SK-N-SH treated with all-trans-retinoic acid at 6 μM for 48 hours (cell line): ENCODE data around the gene CRIP3.
"Not testable (repeated sequence)": the region's sequence is repeated elsewhere in the genome, so short reads cannot be mapped to it uniquely, and the experiment has no call there.

Experiments
- ATAC-seq: fragments of 200-7000 bp; cut with Tn5 transposase; 3 replicates; pipeline ENCODE4 v1.9.1; 2020; ENCODE audit warnings: mild to moderate bottlenecking, moderate library complexity
- ARNTL ChIP-seq: fragments of 450-650 bp; formaldehyde crosslinking; IDR thresholded peaks from 2 replicates; pipeline ENCODE4 v1.5.0; 2020; ENCODE audit warnings: low read depth, mild to moderate bottlenecking, moderate library complexity, borderline replicate concordance
- BACH2 ChIP-seq: fragments of 250-450 bp; sonication (Bioruptor Pico); IDR thresholded peaks from 2 replicates; pipeline ENCODE4 v1.9.0; 2021; ENCODE audit warnings: mild to moderate bottlenecking, borderline replicate concordance
- CSDC2 ChIP-seq: fragments of 250-450 bp; sonication (Bioruptor Pico); IDR thresholded peaks from 2 replicates; pipeline ENCODE4 v1.5.0; 2020; ENCODE audit warnings: mild to moderate bottlenecking, moderate library complexity
- ESRRG ChIP-seq: fragments of 250-450 bp; sonication (Bioruptor Pico); IDR thresholded peaks from 2 replicates; pipeline ENCODE4 v1.6.1; 2021; ENCODE audit warnings: mild to moderate bottlenecking
- GLIS3 ChIP-seq: fragments of 250-450 bp; sonication (Bioruptor Pico); IDR thresholded peaks from 2 replicates; pipeline ENCODE4 v1.5.0; 2020; ENCODE audit warnings: mild to moderate bottlenecking, moderate library complexity
- ISL1 ChIP-seq: fragments of 250-450 bp; sonication (Bioruptor Pico); IDR thresholded peaks from 2 replicates; pipeline ENCODE4 v2.1.2; 2022; ENCODE audit warnings: mild to moderate bottlenecking, moderate library complexity
- OSR1 ChIP-seq: fragments of 250-450 bp; sonication (Bioruptor Pico); IDR thresholded peaks from 2 replicates; pipeline ENCODE4 v1.8.0; 2022; ENCODE audit warnings: moderate library complexity, mild to moderate bottlenecking, inconsistent platforms
- PPARA ChIP-seq: fragments of 250-450 bp; sonication (Bioruptor Pico); IDR thresholded peaks from 2 replicates; pipeline ENCODE4 v1.5.0; 2020; ENCODE audit warnings: mild to moderate bottlenecking, borderline replicate concordance
- RARB ChIP-seq: fragments of 250-450 bp; sonication (Bioruptor Pico); IDR thresholded peaks from 2 replicates; pipeline ENCODE4 v1.8.0; 2021; ENCODE audit warnings: mild to moderate bottlenecking, moderate library complexity
- SNAI2 ChIP-seq: fragments of 250-450 bp; sonication (Bioruptor Pico); IDR thresholded peaks from 2 replicates; pipeline ENCODE4 v1.5.0; 2020; ENCODE audit warnings: mild to moderate bottlenecking, moderate library complexity
- TCF4 ChIP-seq: fragments of 250-450 bp; sonication (Bioruptor Pico); IDR thresholded peaks from 2 replicates; pipeline ENCODE4 v1.8.0; 2021; ENCODE audit warnings: mild to moderate bottlenecking, moderate library complexity, borderline replicate concordance
- ZC3H10 ChIP-seq: fragments of 250-450 bp; sonication (Bioruptor Pico); IDR thresholded peaks from 2 replicates; pipeline ENCODE4 v1.5.1; 2021; ENCODE audit warnings: mild to moderate bottlenecking, moderate library complexity
- ZFP3 ChIP-seq: fragments of 250-450 bp; sonication (Bioruptor Pico); IDR thresholded peaks from 2 replicates; pipeline ENCODE4 v1.5.0; 2020; ENCODE audit warnings: mild to moderate bottlenecking, moderate library complexity
- ZNF70 ChIP-seq: fragments of 450-650 bp; formaldehyde crosslinking; IDR thresholded peaks from 2 replicates; pipeline ENCODE4 v1.5.0; 2020; ENCODE audit warnings: mild to moderate bottlenecking, moderate library complexity
- ZNF8 ChIP-seq: fragments of 450-650 bp; formaldehyde crosslinking; IDR thresholded peaks from 2 replicates; pipeline ENCODE4 v1.5.0; 2020; ENCODE audit warnings: mild to moderate bottlenecking, moderate library complexity
- TF ChIP-seq, protein P1 (sequence below): fragments of 250-450 bp; sonication (Bioruptor Pico); IDR thresholded peaks from 2 replicates; pipeline ENCODE4 v1.8.0; 2020; ENCODE audit warnings: mild to moderate bottlenecking, moderate library complexity, borderline replicate concordance
- TF ChIP-seq, protein P2 (sequence below): fragments of 250-450 bp; sonication (Bioruptor Pico); IDR thresholded peaks from 2 replicates; pipeline ENCODE4 v1.5.0; 2020; ENCODE audit warnings: mild to moderate bottlenecking, moderate library complexity
- TF ChIP-seq, protein P3 (sequence below): fragments of 250-450 bp; sonication (Bioruptor Pico); IDR thresholded peaks from 2 replicates; pipeline ENCODE4 v1.8.0; 2021; ENCODE audit warnings: low read depth, mild to moderate bottlenecking, moderate library complexity, borderline replicate concordance
- TF ChIP-seq, protein P4 (sequence below): fragments of 250-450 bp; sonication (Bioruptor Pico); IDR thresholded peaks from 2 replicates; pipeline ENCODE4 v1.5.1; 2021; ENCODE audit warnings: mild to moderate bottlenecking, moderate library complexity

Gene CRIP3

DNA sequence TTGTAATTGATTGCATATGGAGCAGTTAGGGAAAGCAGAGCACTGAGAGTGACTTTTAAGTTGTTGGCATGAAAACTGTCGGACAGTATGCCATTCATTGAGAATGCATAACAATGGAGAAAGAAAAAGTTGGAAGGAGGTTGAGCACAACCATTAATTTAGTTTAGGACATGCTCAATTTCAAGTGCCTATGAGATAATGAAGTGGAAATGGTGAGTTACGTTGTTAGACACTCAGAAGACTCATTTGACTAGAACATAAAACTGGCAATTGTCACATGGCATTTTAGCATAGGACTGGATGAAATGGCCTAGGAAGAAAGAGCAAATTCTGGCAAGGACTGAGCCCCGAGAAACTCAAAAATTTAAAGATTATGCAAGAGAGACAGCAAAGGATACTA lies 38.8 kb upstream of the CRIP3 start:
- ATAC-seq: no peak
- no peak for TF ChIP-seq SNAI2 (CRISPR knock-in tag)
- TF ChIP-seq ZC3H10 (CRISPR knock-in tag): no peak
- no peak for TF ChIP-seq TCF4 (CRISPR knock-in tag)

DNA sequence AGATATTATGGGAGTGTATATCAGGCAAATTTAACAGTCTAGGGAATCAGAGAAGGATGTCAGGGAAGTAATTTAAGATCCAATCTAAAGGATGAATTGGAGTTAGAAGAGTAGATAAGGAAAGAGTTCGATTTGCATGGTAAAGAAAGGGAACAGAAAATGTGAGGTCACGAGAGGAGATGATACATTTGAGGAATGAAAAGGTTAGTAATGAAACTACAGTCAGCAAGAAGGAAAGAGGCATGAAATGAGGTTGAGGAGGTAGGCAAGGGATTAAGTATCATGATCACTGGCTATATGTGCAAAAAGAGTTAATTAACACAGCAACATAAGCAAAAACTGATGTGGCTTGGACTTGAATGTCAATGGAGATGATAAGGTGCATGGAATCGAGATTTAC lies 38.4 kb upstream of the CRIP3 start:
- ATAC-seq: no peak
- no peak for TF ChIP-seq ZNF8 (CRISPR knock-in tag)
- TF ChIP-seq TCF4 (CRISPR knock-in tag): no peak
- no peak for TF ChIP-seq ISL1
- TF ChIP-seq ZFP3 (CRISPR knock-in tag): no peak
- TF ChIP-seq, protein P1, sequence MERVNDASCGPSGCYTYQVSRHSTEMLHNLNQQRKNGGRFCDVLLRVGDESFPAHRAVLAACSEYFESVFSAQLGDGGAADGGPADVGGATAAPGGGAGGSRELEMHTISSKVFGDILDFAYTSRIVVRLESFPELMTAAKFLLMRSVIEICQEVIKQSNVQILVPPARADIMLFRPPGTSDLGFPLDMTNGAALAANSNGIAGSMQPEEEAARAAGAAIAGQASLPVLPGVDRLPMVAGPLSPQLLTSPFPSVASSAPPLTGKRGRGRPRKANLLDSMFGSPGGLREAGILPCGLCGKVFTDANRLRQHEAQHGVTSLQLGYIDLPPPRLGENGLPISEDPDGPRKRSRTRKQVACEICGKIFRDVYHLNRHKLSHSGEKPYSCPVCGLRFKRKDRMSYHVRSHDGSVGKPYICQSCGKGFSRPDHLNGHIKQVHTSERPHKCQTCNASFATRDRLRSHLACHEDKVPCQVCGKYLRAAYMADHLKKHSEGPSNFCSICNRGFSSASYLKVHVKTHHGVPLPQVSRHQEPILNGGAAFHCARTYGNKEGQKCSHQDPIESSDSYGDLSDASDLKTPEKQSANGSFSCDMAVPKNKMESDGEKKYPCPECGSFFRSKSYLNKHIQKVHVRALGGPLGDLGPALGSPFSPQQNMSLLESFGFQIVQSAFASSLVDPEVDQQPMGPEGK (CRISPR knock-in tag): no peak
- TF ChIP-seq, protein P2, sequence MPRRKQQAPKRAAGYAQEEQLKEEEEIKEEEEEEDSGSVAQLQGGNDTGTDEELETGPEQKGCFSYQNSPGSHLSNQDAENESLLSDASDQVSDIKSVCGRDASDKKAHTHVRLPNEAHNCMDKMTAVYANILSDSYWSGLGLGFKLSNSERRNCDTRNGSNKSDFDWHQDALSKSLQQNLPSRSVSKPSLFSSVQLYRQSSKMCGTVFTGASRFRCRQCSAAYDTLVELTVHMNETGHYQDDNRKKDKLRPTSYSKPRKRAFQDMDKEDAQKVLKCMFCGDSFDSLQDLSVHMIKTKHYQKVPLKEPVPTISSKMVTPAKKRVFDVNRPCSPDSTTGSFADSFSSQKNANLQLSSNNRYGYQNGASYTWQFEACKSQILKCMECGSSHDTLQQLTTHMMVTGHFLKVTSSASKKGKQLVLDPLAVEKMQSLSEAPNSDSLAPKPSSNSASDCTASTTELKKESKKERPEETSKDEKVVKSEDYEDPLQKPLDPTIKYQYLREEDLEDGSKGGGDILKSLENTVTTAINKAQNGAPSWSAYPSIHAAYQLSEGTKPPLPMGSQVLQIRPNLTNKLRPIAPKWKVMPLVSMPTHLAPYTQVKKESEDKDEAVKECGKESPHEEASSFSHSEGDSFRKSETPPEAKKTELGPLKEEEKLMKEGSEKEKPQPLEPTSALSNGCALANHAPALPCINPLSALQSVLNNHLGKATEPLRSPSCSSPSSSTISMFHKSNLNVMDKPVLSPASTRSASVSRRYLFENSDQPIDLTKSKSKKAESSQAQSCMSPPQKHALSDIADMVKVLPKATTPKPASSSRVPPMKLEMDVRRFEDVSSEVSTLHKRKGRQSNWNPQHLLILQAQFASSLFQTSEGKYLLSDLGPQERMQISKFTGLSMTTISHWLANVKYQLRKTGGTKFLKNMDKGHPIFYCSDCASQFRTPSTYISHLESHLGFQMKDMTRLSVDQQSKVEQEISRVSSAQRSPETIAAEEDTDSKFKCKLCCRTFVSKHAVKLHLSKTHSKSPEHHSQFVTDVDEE (CRISPR knock-in tag): no peak
- TF ChIP-seq ZNF70: no peak
- no peak for TF ChIP-seq BACH2 (CRISPR knock-in tag)
- no peak for TF ChIP-seq SNAI2 (CRISPR knock-in tag)
- no peak for TF ChIP-seq ESRRG (CRISPR knock-in tag)
- no peak for TF ChIP-seq PPARA
- TF ChIP-seq RARB (CRISPR knock-in tag): no peak
- TF ChIP-seq OSR1 (CRISPR knock-in tag): no peak
- TF ChIP-seq, protein P3, sequence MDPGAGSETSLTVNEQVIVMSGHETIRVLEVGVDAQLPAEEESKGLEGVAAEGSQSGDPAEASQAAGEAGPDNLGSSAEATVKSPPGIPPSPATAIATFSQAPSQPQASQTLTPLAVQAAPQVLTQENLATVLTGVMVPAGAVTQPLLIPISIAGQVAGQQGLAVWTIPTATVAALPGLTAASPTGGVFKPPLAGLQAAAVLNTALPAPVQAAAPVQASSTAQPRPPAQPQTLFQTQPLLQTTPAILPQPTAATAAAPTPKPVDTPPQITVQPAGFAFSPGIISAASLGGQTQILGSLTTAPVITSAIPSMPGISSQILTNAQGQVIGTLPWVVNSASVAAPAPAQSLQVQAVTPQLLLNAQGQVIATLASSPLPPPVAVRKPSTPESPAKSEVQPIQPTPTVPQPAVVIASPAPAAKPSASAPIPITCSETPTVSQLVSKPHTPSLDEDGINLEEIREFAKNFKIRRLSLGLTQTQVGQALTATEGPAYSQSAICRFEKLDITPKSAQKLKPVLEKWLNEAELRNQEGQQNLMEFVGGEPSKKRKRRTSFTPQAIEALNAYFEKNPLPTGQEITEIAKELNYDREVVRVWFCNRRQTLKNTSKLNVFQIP: no peak
- TF ChIP-seq CSDC2: no peak

DNA sequence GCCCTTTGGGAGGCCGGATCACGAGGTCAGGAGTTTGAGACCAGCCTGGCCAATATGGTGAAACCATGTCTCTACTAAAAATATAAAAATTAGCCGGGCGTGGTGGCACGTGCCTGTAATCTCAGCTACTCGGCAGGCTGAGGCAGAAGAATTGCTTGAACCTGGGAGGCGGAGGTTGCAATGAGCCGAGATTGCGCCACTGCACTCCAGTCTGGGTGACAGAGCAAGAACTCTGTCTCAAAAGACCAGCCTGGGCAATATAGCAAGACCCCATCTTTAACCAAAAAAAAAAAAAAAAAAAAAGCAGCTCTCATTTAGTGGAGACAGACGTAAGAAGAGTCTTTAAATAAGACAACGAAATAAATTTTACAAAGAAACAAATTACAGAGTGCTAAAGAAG lies 37.6 kb upstream of the CRIP3 start:
- ATAC-seq: not testable (repeated sequence)

DNA sequence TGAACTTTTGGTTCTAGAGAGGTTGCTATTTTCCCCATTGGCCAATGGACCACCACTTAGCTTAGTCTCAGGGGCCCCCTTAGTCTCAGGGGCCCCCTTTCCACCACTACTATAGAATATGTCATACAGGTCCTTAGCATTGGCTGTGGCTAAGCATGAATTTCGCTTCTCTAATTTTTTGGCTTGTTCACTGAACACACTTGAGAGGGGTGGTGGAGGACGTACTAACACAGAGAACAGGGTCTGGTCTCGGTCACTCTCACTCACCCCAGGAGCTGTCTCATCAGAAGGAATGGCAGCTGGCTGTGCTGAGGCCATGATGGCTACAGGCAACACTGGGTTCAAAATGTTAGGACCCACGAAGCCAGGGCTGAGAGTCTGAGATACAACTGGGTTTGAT lies 30.5 kb upstream of the CRIP3 start:
- no peak for ATAC-seq
- TF ChIP-seq ZNF8 (CRISPR knock-in tag): no peak
- TF ChIP-seq, protein P4, sequence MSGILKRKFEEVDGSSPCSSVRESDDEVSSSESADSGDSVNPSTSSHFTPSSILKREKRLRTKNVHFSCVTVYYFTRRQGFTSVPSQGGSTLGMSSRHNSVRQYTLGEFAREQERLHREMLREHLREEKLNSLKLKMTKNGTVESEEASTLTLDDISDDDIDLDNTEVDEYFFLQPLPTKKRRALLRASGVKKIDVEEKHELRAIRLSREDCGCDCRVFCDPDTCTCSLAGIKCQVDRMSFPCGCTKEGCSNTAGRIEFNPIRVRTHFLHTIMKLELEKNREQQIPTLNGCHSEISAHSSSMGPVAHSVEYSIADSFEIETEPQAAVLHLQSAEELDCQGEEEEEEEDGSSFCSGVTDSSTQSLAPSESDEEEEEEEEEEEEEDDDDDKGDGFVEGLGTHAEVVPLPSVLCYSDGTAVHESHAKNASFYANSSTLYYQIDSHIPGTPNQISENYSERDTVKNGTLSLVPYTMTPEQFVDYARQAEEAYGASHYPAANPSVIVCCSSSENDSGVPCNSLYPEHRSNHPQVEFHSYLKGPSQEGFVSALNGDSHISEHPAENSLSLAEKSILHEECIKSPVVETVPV (CRISPR knock-in tag): no peak
- TF ChIP-seq ESRRG (CRISPR knock-in tag): no peak
- no peak for TF ChIP-seq PPARA
- TF ChIP-seq ARNTL (CRISPR knock-in tag): no peak
- no peak for TF ChIP-seq TCF4 (CRISPR knock-in tag)
- TF ChIP-seq, protein P2 (CRISPR knock-in tag): no peak
- TF ChIP-seq, protein P3: no peak
- TF ChIP-seq GLIS3: no peak
- no peak for TF ChIP-seq ZNF70
- TF ChIP-seq CSDC2: no peak
- no peak for TF ChIP-seq BACH2 (CRISPR knock-in tag)
- no peak for TF ChIP-seq SNAI2 (CRISPR knock-in tag)
